Esophagus muscularis mucosa (tissue), 4 donors: ENCODE data around the gene ROBO1.

Experiments used
- CTCF ChIP-seq, 3 experiments: fragments of 200-600 bp in 2 of 3; fragments of 450-650 bp in 1 of 3; sonication (generic) in 2 of 3; IDR thresholded peaks; one replicate each; pipeline ENCODE4 v1.5.1; 2017 to 2019; ENCODE audit warnings: antibody characterized with exemption in 3 of 3, mild to moderate bottlenecking in 2 of 3, moderate library complexity in 1 of 3
- EP300 ChIP-seq: sonication (generic); formaldehyde crosslinking; IDR thresholded peaks from one replicate; pipeline ENCODE4 v1.6.1; 2017; ENCODE audit warnings: antibody characterized with exemption
- POLR2A ChIP-seq: fragments of 450-650 bp; IDR thresholded peaks from one replicate; pipeline ENCODE4 v1.6.1; 2017; ENCODE audit warnings: antibody characterized with exemption, moderate library complexity, mild to moderate bottlenecking, low read depth

- TF ChIP-seq CTCF (IDR thresholded peaks at IDR 0.05) (no peak), POLR2A (no peak), EP300 (no peak)
These were observed 793.5 kb downstream of the ROBO1 start for GRCh38 chr3:78974181-78974790.
